ENCODE results near the gene TRHDE.

DNA sequence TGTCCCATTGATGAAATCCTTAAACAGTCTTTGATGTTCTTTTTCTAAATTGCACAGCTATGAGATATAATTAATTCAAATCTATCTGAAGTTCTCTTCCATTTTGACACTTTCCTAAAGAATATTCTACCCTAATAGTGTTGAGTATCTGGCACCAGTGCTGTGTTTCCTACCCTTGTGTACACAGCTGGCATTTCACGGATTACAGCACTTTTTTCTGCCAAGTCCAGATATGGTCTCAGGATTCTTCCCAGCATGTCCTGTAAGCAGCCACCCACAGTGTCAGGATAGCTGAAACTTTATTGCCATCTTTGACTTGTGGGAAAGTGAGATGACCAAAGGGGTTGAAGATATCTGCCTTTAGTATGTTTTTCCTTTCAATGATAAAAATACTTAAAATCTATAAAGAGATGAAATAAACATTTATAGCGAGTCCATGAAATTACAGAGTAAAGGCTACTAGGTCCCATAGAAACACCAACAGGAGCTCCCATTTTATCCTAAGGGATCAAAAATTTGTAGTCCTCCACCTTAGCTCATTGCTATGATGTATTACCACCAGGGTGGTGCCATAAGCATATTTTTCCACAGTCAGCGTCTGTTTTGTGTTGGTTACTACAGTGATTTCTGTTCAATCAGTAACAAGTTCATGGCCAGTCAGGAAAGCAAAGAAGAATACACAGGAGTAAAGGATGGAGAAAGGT, 96.7 kb downstream of the TRHDE start:
- no peak for TF ChIP-seq NCOA1 (CRISPR knock-in tag; IDR thresholded peaks at IDR 0.05)
- TF ChIP-seq, protein P1, sequence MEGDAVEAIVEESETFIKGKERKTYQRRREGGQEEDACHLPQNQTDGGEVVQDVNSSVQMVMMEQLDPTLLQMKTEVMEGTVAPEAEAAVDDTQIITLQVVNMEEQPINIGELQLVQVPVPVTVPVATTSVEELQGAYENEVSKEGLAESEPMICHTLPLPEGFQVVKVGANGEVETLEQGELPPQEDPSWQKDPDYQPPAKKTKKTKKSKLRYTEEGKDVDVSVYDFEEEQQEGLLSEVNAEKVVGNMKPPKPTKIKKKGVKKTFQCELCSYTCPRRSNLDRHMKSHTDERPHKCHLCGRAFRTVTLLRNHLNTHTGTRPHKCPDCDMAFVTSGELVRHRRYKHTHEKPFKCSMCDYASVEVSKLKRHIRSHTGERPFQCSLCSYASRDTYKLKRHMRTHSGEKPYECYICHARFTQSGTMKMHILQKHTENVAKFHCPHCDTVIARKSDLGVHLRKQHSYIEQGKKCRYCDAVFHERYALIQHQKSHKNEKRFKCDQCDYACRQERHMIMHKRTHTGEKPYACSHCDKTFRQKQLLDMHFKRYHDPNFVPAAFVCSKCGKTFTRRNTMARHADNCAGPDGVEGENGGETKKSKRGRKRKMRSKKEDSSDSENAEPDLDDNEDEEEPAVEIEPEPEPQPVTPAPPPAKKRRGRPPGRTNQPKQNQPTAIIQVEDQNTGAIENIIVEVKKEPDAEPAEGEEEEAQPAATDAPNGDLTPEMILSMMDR (CRISPR knock-in tag; IDR thresholded peaks at IDR 0.05): no peak
- no peak for TF ChIP-seq EHMT2 (IDR thresholded peaks at IDR 0.05; ENCODE audit: borderline replicate concordance, low read depth, low read length)
- TF ChIP-seq BHLHE40 (IDR thresholded peaks at IDR 0.05; ENCODE audit: low read length): no peak
- TF ChIP-seq, protein P2, sequence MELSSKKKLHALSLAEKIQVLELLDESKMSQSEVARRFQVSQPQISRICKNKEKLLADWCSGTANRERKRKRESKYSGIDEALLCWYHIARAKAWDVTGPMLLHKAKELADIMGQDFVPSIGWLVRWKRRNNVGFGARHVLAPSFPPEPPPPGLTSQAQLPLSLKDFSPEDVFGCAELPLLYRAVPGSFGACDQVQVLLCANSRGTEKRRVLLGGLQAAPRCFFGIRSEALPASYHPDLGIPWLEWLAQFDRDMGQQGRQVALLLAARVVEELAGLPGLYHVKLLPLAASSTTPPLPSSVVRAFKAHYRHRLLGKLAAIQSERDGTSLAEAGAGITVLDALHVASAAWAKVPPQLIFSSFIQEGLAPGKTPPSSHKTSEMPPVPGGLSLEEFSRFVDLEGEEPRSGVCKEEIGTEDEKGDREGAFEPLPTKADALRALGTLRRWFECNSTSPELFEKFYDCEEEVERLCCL (CRISPR knock-in tag; IDR thresholded peaks at IDR 0.05; ENCODE audit: borderline replicate concordance): no peak
- no peak for TF ChIP-seq POLR2A (IDR thresholded peaks at IDR 0.05; ENCODE audit: insufficient read depth in 1 of 2, low read depth in 2 of 2, low read length in 2 of 2)
- no peak for TF ChIP-seq ZNF547 (CRISPR knock-in tag; IDR thresholded peaks at IDR 0.05)
- TF ChIP-seq ARNT (IDR thresholded peaks at IDR 0.05): no peak
- no peak for TF ChIP-seq CBX5 (CRISPR knock-in tag; IDR thresholded peaks at IDR 0.05; ENCODE audit: borderline replicate concordance)
- TF ChIP-seq RBM22 (optimal IDR thresholded peaks at IDR 0.05; ENCODE audit: low read length): no peak
- no peak for TF ChIP-seq SIN3A (IDR thresholded peaks at IDR 0.05; ENCODE audit: borderline replicate concordance, low read depth, low read length)
- TF ChIP-seq SMARCE1 (IDR thresholded peaks at IDR 0.05; ENCODE audit: borderline replicate concordance): no peak
- TF ChIP-seq NR2C2 (CRISPR knock-in tag; IDR thresholded peaks at IDR 0.05; ENCODE audit: borderline replicate concordance): no peak
- no peak for TF ChIP-seq ZNF101 (CRISPR knock-in tag; IDR thresholded peaks at IDR 0.05; ENCODE audit: borderline replicate concordance, low read depth)
